ENCODE measurements around the gene TRIM34.

- TF ChIP-seq POLR2A (IDR thresholded peaks at IDR 0.05; ENCODE audit: low read depth, low read length): no peak
- TF ChIP-seq, protein P1, sequence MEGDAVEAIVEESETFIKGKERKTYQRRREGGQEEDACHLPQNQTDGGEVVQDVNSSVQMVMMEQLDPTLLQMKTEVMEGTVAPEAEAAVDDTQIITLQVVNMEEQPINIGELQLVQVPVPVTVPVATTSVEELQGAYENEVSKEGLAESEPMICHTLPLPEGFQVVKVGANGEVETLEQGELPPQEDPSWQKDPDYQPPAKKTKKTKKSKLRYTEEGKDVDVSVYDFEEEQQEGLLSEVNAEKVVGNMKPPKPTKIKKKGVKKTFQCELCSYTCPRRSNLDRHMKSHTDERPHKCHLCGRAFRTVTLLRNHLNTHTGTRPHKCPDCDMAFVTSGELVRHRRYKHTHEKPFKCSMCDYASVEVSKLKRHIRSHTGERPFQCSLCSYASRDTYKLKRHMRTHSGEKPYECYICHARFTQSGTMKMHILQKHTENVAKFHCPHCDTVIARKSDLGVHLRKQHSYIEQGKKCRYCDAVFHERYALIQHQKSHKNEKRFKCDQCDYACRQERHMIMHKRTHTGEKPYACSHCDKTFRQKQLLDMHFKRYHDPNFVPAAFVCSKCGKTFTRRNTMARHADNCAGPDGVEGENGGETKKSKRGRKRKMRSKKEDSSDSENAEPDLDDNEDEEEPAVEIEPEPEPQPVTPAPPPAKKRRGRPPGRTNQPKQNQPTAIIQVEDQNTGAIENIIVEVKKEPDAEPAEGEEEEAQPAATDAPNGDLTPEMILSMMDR (conservative IDR thresholded peaks at IDR 0.05; ENCODE audit: low read depth, low read length): no peak
- no peak for TF ChIP-seq BHLHE40 (IDR thresholded peaks at IDR 0.05; ENCODE audit: low read depth, low read length)
- TF ChIP-seq MXI1 (IDR thresholded peaks at IDR 0.05; ENCODE audit: borderline replicate concordance, low read depth, low read length): no peak
These were observed 31.7 kb upstream of the TRIM34 start for GRCh38 chr11:5593146-5593545.
